Prostate gland (tissue), 2 donors: Measurements from ENCODE around the gene GALNT13. TPM values are rescaled to one million over a fixed set of nuclear protein-coding genes. Genes with fewer than 3 reads are reported as not detected.

ENCODE experiments used
- DNase-seq: peaks from one replicate; pipeline ENCODE4 v3.0.0-alpha.2; 2019; ENCODE audit warnings: low spot score
- H3K27ac ChIP-seq, 2 donors: fragments of 200-600 bp; sonication (generic); 2 replicates each; pipeline ENCODE4 v1.5.1; 2017 to 2019
- H3K27me3 ChIP-seq: fragments of 200-600 bp; sonication (generic); replicated peaks from 2 replicates; pipeline ENCODE4 v1.5.1; 2019; ENCODE audit not compliant: insufficient read depth
- H3K36me3 ChIP-seq, 2 donors: fragments of 200-600 bp; sonication (generic); 1 replicate in 1 of 2; 2 replicates in 1 of 2; pipeline versions ENCODE4 v1.5.1 to v1.8.1; 2017 to 2019
- H3K4me1 ChIP-seq: fragments of 200-600 bp; sonication (generic); replicated peaks from 2 replicates; pipeline ENCODE4 v1.5.1; 2019
- H3K4me3 ChIP-seq, 2 donors: fragments of 200-600 bp; sonication (generic); 2 replicates each; pipeline ENCODE4 v1.5.1; 2017 to 2019
- H3K9me3 ChIP-seq: fragments of 200-600 bp; sonication (generic); 2 replicates; pipeline ENCODE4 v1.5.1; 2017
- CTCF ChIP-seq, 4 experiments: fragments of 200-600 bp in 2 of 4; fragments of 450-650 bp in 2 of 4; sonication (generic) in 2 of 4; IDR thresholded peaks; 1 replicate in 3 of 4; 2 replicates in 1 of 4; pipeline ENCODE4 v1.5.1; 2016 to 2019; ENCODE audit warnings: antibody characterized with exemption in 4 of 4, mild to moderate bottlenecking in 2 of 4, moderate library complexity in 2 of 4
- POLR2A ChIP-seq: fragments of 450-650 bp; IDR thresholded peaks from one replicate; pipeline ENCODE4 v1.6.1; 2016; ENCODE audit warnings: antibody characterized with exemption, mild to moderate bottlenecking
- POLR2AphosphoS5 ChIP-seq: sonication (generic); formaldehyde crosslinking; IDR thresholded peaks from one replicate; pipeline ENCODE4 v1.6.1; 2017; ENCODE audit warnings: antibody characterized with exemption
- WGBS: methylation state at CpG from one replicate; pipeline ENCODE4 v1.1.5; 2018; 5-methylcytosine and 5-hydroxymethylcytosine counted together
- intact Hi-C: fragments of 100-400 bp; cut with DNase I; formaldehyde crosslinking; loops from one replicate; pipeline ENCODE4 v1.14.2; 2022
- total RNA-seq, 2 donors: library from RNA; depleted of rRNA; stranded (reverse); fragments of >200 nt; gene quantifications; one replicate each; pipeline ENCODE4 v1.1.0, GENCODE V29; 2016

The GALNT13 gene
- total RNA-seq, 2 donors from 2014 or later: 0.87 to 1.1 TPM

DNA sequence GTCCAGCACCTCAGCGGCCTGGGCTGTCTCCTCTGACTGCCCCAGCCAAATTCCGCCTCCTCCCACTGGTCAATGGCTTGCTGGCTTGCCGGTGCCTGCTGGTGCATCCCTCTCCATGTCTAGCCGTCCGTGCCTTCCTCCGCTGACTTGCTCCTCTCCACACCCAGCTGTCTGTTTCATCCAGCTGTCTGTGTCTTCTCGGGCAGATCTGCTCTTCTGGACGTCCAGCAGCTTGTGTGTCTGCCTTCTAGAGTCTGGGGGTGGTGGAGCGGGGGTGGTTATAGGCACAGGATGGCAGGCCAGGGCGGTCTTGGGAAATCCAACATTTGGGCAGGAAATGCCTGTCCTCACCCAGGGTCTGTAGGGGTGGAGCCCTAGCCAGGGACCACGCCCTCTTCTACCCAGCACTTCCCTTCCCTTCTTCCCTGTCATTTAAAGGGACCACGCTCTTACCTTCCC, 369.2 kb downstream of the GALNT13 start:
- H3K27ac ChIP-seq: no peak overlapping the region
- TF ChIP-seq POLR2A: no peak
- no peaks in the 10 kb centered on the region for H3K9me3 ChIP-seq
- 84% methylated on average over 12 of the region's 12 CpGs for WGBS
- no peak for DNase-seq
- no peaks in the 10 kb centered on the region for H3K27me3 ChIP-seq
- H3K4me3 ChIP-seq: no peak overlapping the region
- H3K36me3 ChIP-seq: no peaks in the 10 kb centered on the region
- no peaks in the 10 kb centered on the region for H3K4me1 ChIP-seq
- intact Hi-C loops: no loop called here

GRCh38 chr2:154242687-154243086, 371.0 kb downstream of the GALNT13 start:
- H3K27ac ChIP-seq: no peak overlapping the region
- intact Hi-C loops: no loop called here
- no peak for DNase-seq
- no peaks in the 10 kb centered on the region for H3K36me3 ChIP-seq
- no peaks in the 10 kb centered on the region for H3K4me1 ChIP-seq
- H3K4me3 ChIP-seq: no peak overlapping the region
- WGBS: 64% methylated on average over 7 of the region's 7 CpGs
- TF ChIP-seq POLR2A (no peak), POLR2AphosphoS5 (no peak), CTCF (IDR thresholded peaks at IDR 0.05) (no peak)
- H3K9me3 ChIP-seq: no peaks in the 10 kb centered on the region
- H3K27me3 ChIP-seq: no peaks in the 10 kb centered on the region

DNA sequence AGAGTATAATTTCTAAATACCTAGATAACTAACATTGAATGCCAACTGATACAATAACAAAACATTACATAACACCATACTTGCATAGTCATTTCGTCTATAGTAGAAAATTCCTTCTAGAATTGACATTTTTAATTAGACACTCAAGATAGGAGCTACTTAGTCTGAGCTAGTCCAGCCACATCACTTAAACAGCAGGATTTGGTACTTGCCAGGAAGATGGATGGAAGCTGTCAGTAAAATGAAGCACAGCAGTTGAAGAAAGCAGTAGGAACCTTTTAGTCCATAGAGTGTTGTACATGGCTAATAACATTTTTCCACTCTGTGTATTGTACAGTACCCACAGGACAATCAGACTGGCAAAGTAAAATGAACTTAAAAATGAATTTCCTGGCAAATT, 372.0 kb downstream of the GALNT13 start:
- WGBS: 91% methylated on average over 1 of the region's 1 CpG
- TF ChIP-seq POLR2AphosphoS5: no peak
- TF ChIP-seq POLR2A: no peak
- TF ChIP-seq CTCF (IDR thresholded peaks at IDR 0.05): no peak
- no peak overlapping the region for H3K27ac ChIP-seq
- no peak overlapping the region for H3K4me3 ChIP-seq
- intact Hi-C loops: no loop called here
- no peaks in the 10 kb centered on the region for H3K36me3 ChIP-seq
- H3K9me3 ChIP-seq: no peaks in the 10 kb centered on the region
- DNase-seq: no peak
- no peaks in the 10 kb centered on the region for H3K4me1 ChIP-seq
- no peaks in the 10 kb centered on the region for H3K27me3 ChIP-seq

- Histone ChIP-seq H3K27ac (no peak overlapping the region), H3K4me1 (no peaks in the 10 kb centered on the region), H3K27me3 (no peaks in the 10 kb centered on the region), H3K36me3 (no peaks in the 10 kb centered on the region), H3K9me3 (no peaks in the 10 kb centered on the region), H3K4me3 (no peak overlapping the region)
- TF ChIP-seq CTCF (IDR thresholded peaks at IDR 0.05) (no peak), POLR2A (no peak), POLR2AphosphoS5 (no peak)
- no peak for DNase-seq
- WGBS: 89% methylated on average over 3 of the region's 3 CpGs
- intact Hi-C loops: no loop called here
Measured at GRCh38 chr2:154244932-154245331, 373.2 kb downstream of the GALNT13 start.

DNA sequence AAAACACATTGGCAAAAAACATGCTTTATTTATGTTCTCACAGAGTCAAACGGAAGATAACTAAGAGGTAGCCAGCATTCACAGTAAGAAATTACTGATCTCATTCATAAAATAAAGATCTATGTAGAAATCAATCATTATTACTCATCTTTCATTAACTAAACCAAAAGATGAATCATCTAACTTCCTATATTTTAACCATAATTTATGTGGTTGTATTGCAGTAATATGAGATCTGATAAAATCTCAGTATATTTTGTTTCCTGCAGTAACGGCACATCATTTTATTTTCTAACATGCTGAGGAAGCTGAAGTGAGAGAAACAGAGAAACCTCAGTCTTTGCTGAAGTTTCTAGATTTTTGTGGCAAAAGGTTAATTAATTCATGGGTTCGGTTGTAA, 375.8 kb downstream of the GALNT13 start:
- Histone ChIP-seq H3K36me3 (no peaks in the 10 kb centered on the region), H3K4me3 (no peak overlapping the region), H3K27ac (no peak overlapping the region), H3K27me3 (no peaks in the 10 kb centered on the region), H3K9me3 (no peaks in the 10 kb centered on the region), H3K4me1 (no peaks in the 10 kb centered on the region)
- TF ChIP-seq CTCF (IDR thresholded peaks at IDR 0.05) (no peak), POLR2A (no peak), POLR2AphosphoS5 (no peak)
- intact Hi-C loops: no loop called here
- WGBS: 60% methylated on average over 3 of the region's 3 CpGs
- no peak for DNase-seq
